Memory B cell (primary cell): ENCODE results near the gene UBL4A.

Source experiments
- ATAC-seq: fragments of 150-1000 bp; cut with Tn5 transposase; 2 replicates; pipeline ENCODE4 v1.10.0; 2021; ENCODE audit warnings: low read depth, mild to moderate bottlenecking, moderate library complexity
- DNase-seq, 2 donors: peaks; one replicate each; pipeline ENCODE4 v3.0.0; 2022; ENCODE audit warnings: low spot score in 2 of 2
- H3K27ac Mint-ChIP-seq: one replicate; pipeline ENCODE4 v1.8.0; 2022; ENCODE audit warnings: mild to moderate bottlenecking, moderate library complexity, mixed read lengths
- H3K27me3 Mint-ChIP-seq: one replicate; pipeline ENCODE4 v1.8.0; 2022; ENCODE audit warnings: mixed read lengths
- H3K36me3 Mint-ChIP-seq: one replicate; pipeline ENCODE4 v1.8.0; 2022; ENCODE audit warnings: mild to moderate bottlenecking, mixed read lengths
- H3K4me1 Mint-ChIP-seq: one replicate; pipeline ENCODE4 v1.8.0; 2022; ENCODE audit warnings: mixed read lengths
- H3K4me3 Mint-ChIP-seq: one replicate; pipeline ENCODE4 v1.8.0; 2022; ENCODE audit warnings: mild to moderate bottlenecking, moderate library complexity, mixed read lengths
- H3K9me3 Mint-ChIP-seq: one replicate; pipeline ENCODE4 v1.8.0; 2022; ENCODE audit warnings: mixed read lengths

The UBL4A gene

GRCh38 chrX:154469114-154469513 is 17.3 kb downstream of the UBL4A start:
- H3K27me3 Mint-ChIP-seq: no peaks in the 10 kb centered on the region
- H3K27ac Mint-ChIP-seq: no peak overlapping the region

GRCh38 chrX:154468217-154468616 is 18.2 kb downstream of the UBL4A start:
- Mint-ChIP-seq H3K4me3 (no peak overlapping the region), H3K36me3 (peaks cover 5% of the 10 kb centered on the region)

More at GRCh38 chrX:154469114-154469513, 17.3 kb downstream of the UBL4A start:
- Mint-ChIP-seq H3K4me1 (no peaks in the 10 kb centered on the region), H3K9me3 (no peaks in the 10 kb centered on the region), H3K4me3 (no peak overlapping the region), H3K36me3 (peaks cover 7% of the 10 kb centered on the region)
- DNase-seq (no peak), ATAC-seq (no peak)

DNA sequence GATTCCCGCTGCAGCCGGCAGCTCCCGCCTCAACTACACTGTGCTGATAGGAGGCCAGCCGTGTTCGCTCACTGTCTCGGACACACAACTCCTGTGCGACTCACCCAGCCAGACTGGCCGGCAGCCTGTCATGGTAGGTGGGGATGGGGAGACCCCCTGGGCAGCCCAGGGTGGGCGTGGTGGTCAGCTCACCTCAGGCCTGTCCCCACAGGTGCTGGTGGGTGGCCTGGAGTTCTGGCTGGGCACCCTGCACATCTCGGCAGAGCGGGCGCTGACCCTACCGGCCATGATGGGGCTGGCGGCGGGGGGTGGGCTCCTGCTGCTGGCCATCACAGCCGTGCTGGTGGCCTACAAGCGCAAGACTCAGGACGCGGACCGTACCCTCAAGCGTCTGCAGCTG is 18.9 kb downstream of the UBL4A start:
- no peaks in the 10 kb centered on the region for H3K27me3 Mint-ChIP-seq
- peaks cover 7% of the 10 kb centered on the region for H3K36me3 Mint-ChIP-seq
- H3K9me3 Mint-ChIP-seq: no peaks in the 10 kb centered on the region
- no peak overlapping the region for H3K4me3 Mint-ChIP-seq
- ATAC-seq: no peak
- no peak for DNase-seq
- H3K4me1 Mint-ChIP-seq: peaks cover 3% of the 10 kb centered on the region
- H3K27ac Mint-ChIP-seq: no peak overlapping the region

More at GRCh38 chrX:154468217-154468616, 18.2 kb downstream of the UBL4A start:
- H3K4me1 Mint-ChIP-seq: no peaks in the 10 kb centered on the region
- no peaks in the 10 kb centered on the region for H3K9me3 Mint-ChIP-seq
- ATAC-seq (no peak), DNase-seq (no peak)
- H3K27ac Mint-ChIP-seq: no peak overlapping the region
- no peaks in the 10 kb centered on the region for H3K27me3 Mint-ChIP-seq

DNA sequence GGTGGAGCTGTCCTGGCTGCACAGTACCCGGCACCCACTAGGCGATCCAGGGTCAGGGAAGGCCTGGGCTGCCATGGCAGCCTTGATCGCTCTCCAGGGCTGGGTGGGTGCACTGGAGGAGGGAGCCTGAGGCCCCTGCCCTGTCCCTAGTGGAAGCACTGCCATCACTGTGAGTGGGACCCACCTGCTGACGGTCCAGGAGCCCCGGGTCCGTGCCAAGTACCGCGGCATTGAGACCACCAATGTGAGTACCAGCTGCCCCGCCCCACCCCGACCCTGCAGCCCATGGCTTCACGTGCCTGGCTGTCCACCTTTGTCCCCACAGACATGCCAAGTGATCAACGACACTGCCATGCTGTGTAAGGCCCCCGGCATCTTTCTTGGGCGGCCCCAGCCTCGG is 19.5 kb downstream of the UBL4A start:
- H3K4me3 Mint-ChIP-seq: no peak overlapping the region
- no peak for DNase-seq
- H3K27me3 Mint-ChIP-seq: no peaks in the 10 kb centered on the region
- H3K27ac Mint-ChIP-seq: no peak overlapping the region
- peaks cover 3% of the 10 kb centered on the region for H3K4me1 Mint-ChIP-seq
- H3K9me3 Mint-ChIP-seq: no peaks in the 10 kb centered on the region
- ATAC-seq: no peak
- H3K36me3 Mint-ChIP-seq: peaks cover 7% of the 10 kb centered on the region

- ATAC-seq (no peak), DNase-seq (no peak)
- peaks cover 10% of the 10 kb centered on the region for H3K36me3 Mint-ChIP-seq
- H3K4me3 Mint-ChIP-seq: no peak overlapping the region
- H3K27me3 Mint-ChIP-seq: no peaks in the 10 kb centered on the region
- H3K27ac Mint-ChIP-seq: no peak overlapping the region
- peaks cover 6% of the 10 kb centered on the region for H3K4me1 Mint-ChIP-seq
- no peaks in the 10 kb centered on the region for H3K9me3 Mint-ChIP-seq
Measured at GRCh38 chrX:154466036-154466435, 20.4 kb downstream of the UBL4A start.

DNA sequence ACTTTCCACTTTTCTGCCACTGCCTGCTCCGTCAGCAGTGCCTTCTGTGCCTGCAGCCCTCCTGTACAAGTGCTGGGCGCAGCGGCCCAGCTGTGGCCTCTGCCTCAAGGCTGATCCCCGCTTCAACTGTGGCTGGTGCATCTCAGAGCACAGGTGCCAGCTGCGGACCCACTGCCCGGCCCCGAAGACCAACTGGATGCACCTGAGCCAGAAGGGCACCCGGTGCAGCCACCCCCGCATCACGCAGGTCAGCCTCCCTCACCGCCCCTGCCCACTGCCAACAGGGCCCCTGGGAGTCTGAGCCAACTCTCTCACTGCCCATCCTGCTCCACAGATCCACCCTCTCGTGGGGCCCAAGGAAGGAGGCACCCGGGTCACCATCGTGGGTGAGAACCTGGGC is 20.8 kb downstream of the UBL4A start:
- Mint-ChIP-seq H3K9me3 (no peaks in the 10 kb centered on the region), H3K4me3 (no peak overlapping the region), H3K4me1 (peaks cover 6% of the 10 kb centered on the region), H3K36me3 (peaks cover 8% of the 10 kb centered on the region), H3K27ac (no peak overlapping the region), H3K27me3 (no peaks in the 10 kb centered on the region)
- no peak for ATAC-seq
- no peak for DNase-seq

DNA sequence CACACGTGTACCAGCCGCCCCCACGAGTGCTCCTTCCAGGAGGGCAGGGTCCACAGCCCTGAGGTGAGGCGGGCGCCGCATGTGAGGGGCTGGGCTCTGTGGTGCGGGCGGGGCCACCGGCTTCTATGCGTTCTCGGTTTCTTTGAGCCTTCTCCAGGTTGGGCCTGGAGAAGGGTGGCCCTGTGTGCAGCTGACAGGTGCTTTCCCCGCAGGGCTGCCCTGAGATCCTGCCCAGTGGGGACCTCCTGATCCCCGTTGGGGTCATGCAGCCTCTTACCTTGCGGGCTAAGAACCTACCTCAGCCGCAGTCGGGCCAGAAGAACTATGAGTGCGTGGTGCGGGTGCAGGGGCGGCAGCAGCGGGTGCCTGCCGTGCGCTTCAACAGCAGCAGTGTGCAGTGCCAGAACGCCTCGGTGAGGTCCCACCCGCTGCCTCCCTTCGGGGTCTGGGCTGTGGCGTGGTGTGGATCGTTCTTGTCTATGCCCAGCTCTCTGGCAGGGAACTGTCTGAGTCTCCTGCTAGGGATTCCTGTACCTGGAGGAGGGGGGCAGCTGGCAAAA is 21.5 kb downstream of the UBL4A start:
- peaks cover 10% of the 10 kb centered on the region for H3K4me1 Mint-ChIP-seq
- ATAC-seq: no peak
- H3K27me3 Mint-ChIP-seq: no peaks in the 10 kb centered on the region
- no peaks in the 10 kb centered on the region for H3K9me3 Mint-ChIP-seq
- H3K4me3 Mint-ChIP-seq: no peak overlapping the region
- H3K27ac Mint-ChIP-seq: no peak overlapping the region
- no peak for DNase-seq
- H3K36me3 Mint-ChIP-seq: peaks cover 8% of the 10 kb centered on the region

DNA sequence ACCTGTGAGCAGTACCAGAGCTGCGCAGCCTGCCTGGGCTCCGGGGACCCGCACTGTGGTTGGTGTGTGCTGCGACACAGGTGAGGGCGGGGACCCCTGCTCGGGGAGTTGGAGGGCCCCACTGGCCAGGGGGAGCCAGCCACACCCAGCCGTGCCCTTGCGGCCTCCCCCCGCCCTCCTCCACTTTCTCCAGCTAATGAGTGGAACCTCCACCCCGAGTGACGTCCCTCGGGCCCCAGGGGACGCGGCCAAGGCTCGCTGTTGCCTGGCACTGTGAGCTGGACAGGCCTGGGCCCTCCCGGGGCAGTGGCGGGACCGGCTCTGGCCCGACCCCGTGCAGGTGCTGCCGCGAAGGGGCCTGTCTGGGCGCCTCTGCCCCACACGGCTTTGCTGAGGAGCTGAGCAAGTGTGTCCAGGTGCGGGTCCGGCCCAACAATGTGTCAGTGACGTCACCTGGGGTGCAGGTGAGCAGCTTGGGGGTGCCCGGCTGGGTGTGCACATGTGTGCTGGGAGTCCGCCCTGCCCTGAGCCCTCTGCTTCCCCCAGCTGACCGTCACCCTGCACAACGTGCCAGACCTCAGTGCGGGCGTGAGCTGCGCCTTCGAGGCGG is 22.7 kb downstream of the UBL4A start:
- H3K27ac Mint-ChIP-seq: no peak overlapping the region
- no peak for ATAC-seq
- H3K27me3 Mint-ChIP-seq: no peaks in the 10 kb centered on the region
- DNase-seq: no peak
- peaks cover 14% of the 10 kb centered on the region for H3K4me1 Mint-ChIP-seq
- H3K9me3 Mint-ChIP-seq: no peaks in the 10 kb centered on the region
- H3K4me3 Mint-ChIP-seq: no peak overlapping the region
- peaks cover 8% of the 10 kb centered on the region for H3K36me3 Mint-ChIP-seq

DNA sequence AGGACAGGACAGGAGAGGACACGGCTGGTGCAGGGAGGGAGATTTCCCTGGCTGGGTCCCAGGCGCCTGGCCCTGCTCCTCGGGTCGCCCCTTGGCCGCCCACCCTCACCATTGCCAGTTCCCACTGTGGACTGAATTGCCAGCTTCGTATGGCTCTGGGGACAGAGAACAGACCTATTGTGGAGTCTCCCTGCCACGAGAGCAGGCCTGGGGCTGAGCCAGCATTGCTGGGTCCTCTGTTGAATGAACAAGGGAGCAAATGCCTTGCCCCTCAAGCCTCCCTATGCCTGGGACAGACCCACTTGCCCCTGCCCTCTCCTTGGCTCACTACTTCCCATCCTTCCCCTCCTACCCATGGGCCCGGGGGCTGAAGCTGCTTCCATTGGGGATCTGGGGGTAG is 24.0 kb downstream of the UBL4A start:
- peaks cover 8% of the 10 kb centered on the region for H3K36me3 Mint-ChIP-seq
- H3K4me3 Mint-ChIP-seq: no peak overlapping the region
- H3K9me3 Mint-ChIP-seq: no peaks in the 10 kb centered on the region
- peaks cover 15% of the 10 kb centered on the region for H3K4me1 Mint-ChIP-seq
- DNase-seq (no peak), ATAC-seq (no peak)
- no peak overlapping the region for H3K27ac Mint-ChIP-seq
- H3K27me3 Mint-ChIP-seq: no peaks in the 10 kb centered on the region

- H3K36me3 Mint-ChIP-seq: peaks cover 6% of the 10 kb centered on the region
- peaks cover 17% of the 10 kb centered on the region for H3K4me1 Mint-ChIP-seq
- no peaks in the 10 kb centered on the region for H3K9me3 Mint-ChIP-seq
- H3K4me3 Mint-ChIP-seq: peak overlapping the region; percentile 69
- ATAC-seq (no peak), DNase-seq (no peak)
- H3K27ac Mint-ChIP-seq: no peak overlapping the region
- no peaks in the 10 kb centered on the region for H3K27me3 Mint-ChIP-seq
Measured at GRCh38 chrX:154460326-154460725, 26.1 kb downstream of the UBL4A start.

DNA sequence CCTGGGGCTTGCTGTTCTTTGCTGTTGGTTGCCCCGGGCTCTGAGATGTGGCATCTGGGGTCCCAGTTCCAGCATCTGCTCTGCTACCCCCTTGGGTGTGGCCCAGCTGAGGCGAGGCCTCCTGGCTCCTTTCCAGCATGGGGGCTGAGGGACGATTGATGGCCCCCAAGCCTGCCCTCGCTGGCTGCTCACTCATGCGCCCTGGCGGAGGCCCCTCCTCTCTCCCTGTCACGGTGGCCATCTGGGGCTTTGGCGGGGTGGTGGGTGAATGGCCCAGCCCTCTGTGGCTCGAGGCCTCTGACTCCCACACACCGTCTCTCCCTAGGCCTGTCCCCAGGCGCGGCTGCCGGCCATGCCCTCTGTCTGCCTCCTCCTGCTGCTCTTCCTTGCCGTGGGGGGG is 26.6 kb downstream of the UBL4A start:
- DNase-seq (no peak), ATAC-seq (no peak)
- Mint-ChIP-seq H3K27ac (no peak overlapping the region), H3K27me3 (no peaks in the 10 kb centered on the region), H3K4me1 (peaks cover 17% of the 10 kb centered on the region), H3K4me3 (peak overlapping the region; percentile 69), H3K36me3 (peaks cover 6% of the 10 kb centered on the region), H3K9me3 (no peaks in the 10 kb centered on the region)

DNA sequence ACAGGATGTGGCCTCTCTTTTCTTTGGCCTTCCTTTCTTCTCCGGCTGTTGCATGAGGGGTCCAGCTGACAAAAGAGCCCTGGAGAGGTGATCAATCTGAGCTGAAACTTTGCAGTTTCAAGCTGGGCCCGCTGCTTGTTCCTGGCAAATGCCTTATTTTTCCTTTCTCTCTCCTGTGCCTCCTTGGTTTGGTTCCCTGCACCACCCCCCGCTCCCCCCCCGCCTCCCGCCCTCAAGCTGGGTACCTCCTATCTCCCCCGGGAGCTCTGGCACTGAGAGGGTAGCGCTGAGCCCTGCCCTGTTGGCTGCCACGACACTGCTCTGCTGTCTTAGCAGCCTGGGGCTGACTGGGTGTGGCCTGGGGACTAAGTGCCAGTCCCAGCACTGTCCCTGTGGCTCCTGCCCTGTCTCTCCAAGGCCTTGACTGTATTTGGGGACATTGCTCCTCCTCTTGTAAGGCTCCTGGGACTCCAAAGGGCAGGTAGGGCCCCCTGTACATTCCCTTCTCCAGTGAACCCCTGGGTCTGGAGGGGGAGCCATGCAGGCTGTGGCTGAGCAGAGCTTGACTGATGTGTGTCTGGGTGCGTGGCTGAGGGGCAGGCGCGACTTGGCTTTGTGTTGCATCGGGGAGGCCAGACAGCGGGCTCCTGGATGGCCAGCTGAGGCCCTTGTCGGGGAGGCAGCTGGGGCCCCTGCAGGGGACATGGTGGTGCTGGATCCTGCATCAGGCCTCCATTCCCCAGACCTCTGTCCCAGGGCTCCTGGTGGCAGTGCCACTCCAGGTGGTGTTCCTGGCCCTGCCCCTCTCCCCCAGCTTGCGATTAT is 27.2 kb downstream of the UBL4A start:
- Mint-ChIP-seq H3K36me3 (peaks cover 6% of the 10 kb centered on the region), H3K27ac (no peak overlapping the region), H3K4me1 (peaks cover 17% of the 10 kb centered on the region), H3K4me3 (peak overlapping the region; percentile 83), H3K9me3 (no peaks in the 10 kb centered on the region), H3K27me3 (no peaks in the 10 kb centered on the region)
- ATAC-seq (peak; percentile 17), DNase-seq (no peak)

- H3K36me3 Mint-ChIP-seq: peaks cover 6% of the 10 kb centered on the region
Measured at GRCh38 chrX:154458116-154458953, 28.1 kb downstream of the UBL4A start, which contains the start of gene PLXNA3. Gene PLXNA3 (plus strand): TSS chrX:154458281. CDS start chrX:154460184, 1,903 bp downstream.

More at GRCh38 chrX:154458116-154458953, 28.1 kb downstream of the UBL4A start, which contains the start of gene PLXNA3:
- Mint-ChIP-seq H3K27ac (peak within 1 kb of the TSS; percentile 96), H3K4me1 (peaks cover 17% of the 10 kb centered on the region), H3K9me3 (no peaks in the 10 kb centered on the region), H3K4me3 (peak within 1 kb of the TSS; percentile 95), H3K27me3 (no peaks in the 10 kb centered on the region)
- peak; percentile 76 to 81 for DNase-seq
- peak; percentile 78 for ATAC-seq
